Fibroblast of skin of left quadriceps (primary cell): ENCODE data around the gene ATP2A3.
A peak's percentile ranks its signal among the peaks of the same experiment; 100 is the strongest.

Experiments
- DNase-seq, 2 experiments: peaks; one replicate each; pipeline ENCODE4 v3.0.0-alpha.2; 2013; ENCODE audit warnings: low read depth in 2 of 2

ATP2A3 gene

GRCh38 chr17:3891626-3892094, 72.6 kb downstream of the ATP2A3 start:
- no peak for DNase-seq

GRCh38 chr17:3890878-3891219, 73.4 kb downstream of the ATP2A3 start:
- no peak for DNase-seq

GRCh38 chr17:3890082-3890877, 74.0 kb downstream of the ATP2A3 start:
- DNase-seq, result peak; percentile 59 to 64

GRCh38 chr17:3889325-3890012, 74.8 kb downstream of the ATP2A3 start:
- DNase-seq, result no peak

GRCh38 chr17:3888343-3889171, 75.7 kb downstream of the ATP2A3 start:
- DNase-seq, result peak; percentile 80 to 81

GRCh38 chr17:3887804-3888203, 76.4 kb downstream of the ATP2A3 start:
- no peak for DNase-seq

GRCh38 chr17:3887394-3887793, 76.8 kb downstream of the ATP2A3 start:
- DNase-seq, result no peak

GRCh38 chr17:3886776-3887175, 77.5 kb downstream of the ATP2A3 start:
- no peak for DNase-seq

GRCh38 chr17:3885970-3886369, 78.3 kb downstream of the ATP2A3 start:
- DNase-seq, result no peak

GRCh38 chr17:3885271-3885670, 79.0 kb downstream of the ATP2A3 start:
- no peak for DNase-seq

- no peak for DNase-seq
Observed at GRCh38 chr17:3884188-3884587, 80.0 kb downstream of the ATP2A3 start.

GRCh38 chr17:3882276-3882675, 82.0 kb downstream of the ATP2A3 start:
- no peak for DNase-seq

- no peak for DNase-seq
Observed at GRCh38 chr17:3880983-3881382, 83.3 kb downstream of the ATP2A3 start.

- no peak for DNase-seq
Observed at GRCh38 chr17:3879591-3880417, 84.4 kb downstream of the ATP2A3 start.

- no peak for DNase-seq
Observed at GRCh38 chr17:3879186-3879585, 85.1 kb downstream of the ATP2A3 start.

- DNase-seq, result no peak
Observed at GRCh38 chr17:3877220-3877619, 87.0 kb downstream of the ATP2A3 start.

- DNase-seq, result no peak
Observed at GRCh38 chr17:3875317-3875716, 88.9 kb downstream of the ATP2A3 start.
